WI38 (cell line): ENCODE data around the gene SRCAP.

Experiments used
- H3K4me3 ChIP-seq: 2 replicates; pipeline ENCODE4 v1.5.1; 2011; ENCODE audit warnings: low read depth, mild to moderate bottlenecking, control low read depth, low read length
- TF ChIP-seq, protein P1 (sequence below): IDR thresholded peaks from 2 replicates; pipeline ENCODE4 v1.5.1; 2012; ENCODE audit warnings: low read depth, mild to moderate bottlenecking, control low read depth, low read length

The SRCAP gene

DNA sequence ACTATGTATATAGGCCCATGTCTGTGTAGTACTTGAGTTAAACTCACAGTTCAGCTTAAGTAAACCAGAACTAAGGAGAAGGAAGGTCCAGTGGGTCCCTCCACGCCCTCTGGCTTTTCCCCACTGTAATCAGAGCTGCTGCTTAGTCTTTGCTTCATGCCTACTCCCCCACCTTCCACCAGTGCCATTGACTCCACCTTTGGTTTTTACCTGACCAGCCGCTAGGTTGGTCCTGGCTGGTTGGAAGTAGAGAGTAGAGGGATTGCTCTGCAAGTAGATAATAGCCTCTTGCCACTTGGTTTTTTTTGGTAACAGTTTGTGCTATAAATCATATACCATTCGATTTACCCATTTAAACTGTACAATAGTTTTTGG lies 26.4 kb downstream of the SRCAP start:
- H3K4me3 ChIP-seq = no peak overlapping the region
- TF ChIP-seq, protein P1, sequence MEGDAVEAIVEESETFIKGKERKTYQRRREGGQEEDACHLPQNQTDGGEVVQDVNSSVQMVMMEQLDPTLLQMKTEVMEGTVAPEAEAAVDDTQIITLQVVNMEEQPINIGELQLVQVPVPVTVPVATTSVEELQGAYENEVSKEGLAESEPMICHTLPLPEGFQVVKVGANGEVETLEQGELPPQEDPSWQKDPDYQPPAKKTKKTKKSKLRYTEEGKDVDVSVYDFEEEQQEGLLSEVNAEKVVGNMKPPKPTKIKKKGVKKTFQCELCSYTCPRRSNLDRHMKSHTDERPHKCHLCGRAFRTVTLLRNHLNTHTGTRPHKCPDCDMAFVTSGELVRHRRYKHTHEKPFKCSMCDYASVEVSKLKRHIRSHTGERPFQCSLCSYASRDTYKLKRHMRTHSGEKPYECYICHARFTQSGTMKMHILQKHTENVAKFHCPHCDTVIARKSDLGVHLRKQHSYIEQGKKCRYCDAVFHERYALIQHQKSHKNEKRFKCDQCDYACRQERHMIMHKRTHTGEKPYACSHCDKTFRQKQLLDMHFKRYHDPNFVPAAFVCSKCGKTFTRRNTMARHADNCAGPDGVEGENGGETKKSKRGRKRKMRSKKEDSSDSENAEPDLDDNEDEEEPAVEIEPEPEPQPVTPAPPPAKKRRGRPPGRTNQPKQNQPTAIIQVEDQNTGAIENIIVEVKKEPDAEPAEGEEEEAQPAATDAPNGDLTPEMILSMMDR = no peak

DNA sequence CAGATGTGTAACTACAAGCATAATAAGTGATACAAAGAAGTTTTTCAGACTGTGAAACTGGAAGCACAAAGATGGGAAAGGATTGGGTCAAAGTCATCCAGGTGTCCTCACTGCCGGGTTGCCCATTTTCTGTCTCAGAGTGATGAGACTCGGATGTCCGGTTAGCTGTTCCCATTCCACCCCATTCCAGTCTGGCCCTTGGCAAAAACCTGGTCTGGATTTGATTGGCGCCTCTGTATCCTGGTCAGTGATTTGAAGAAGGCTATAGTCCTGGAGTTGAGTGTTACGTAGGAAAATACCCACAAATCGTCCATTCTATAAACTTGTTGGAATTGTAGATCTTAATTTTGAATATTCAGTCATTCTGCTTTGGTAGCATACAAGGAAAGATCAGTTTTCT lies 29.4 kb downstream of the SRCAP start:
- no peak overlapping the region for H3K4me3 ChIP-seq
- TF ChIP-seq, protein P1 = no peak

DNA sequence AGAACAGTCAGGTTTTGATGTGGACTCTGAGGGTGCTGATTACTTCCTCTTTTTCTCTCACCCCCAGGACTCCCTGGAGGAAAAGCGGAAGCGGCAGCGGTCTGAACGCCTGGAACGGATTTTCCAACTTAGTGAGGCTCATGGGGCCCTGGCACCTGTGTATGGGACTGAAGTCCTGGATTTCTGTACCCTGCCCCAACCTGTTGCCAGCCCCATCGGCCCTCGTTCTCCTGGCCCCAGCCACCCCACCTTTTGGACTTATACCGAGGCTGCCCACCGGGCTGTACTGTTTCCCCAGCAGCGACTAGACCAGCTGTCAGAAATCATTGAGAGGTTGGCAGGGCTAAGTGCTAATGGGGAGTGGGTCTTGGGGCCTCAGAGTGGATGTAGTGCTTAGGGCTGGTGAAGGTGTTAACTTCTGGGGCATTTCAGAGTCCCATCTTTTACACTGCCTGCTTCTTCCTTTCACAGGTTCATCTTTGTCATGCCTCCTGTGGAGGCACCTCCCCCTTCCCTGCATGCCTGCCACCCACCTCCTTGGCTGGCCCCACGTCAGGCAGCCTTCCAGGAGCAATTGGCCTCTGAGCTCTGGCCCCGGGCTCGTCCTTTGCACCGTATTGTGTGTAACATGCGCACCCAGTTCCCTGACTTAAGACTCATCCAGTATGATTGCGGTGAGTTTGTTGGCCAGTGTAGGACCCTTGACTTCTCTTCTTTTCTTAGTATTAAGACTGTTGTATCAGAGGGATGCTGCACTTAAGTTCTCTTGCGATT lies 30.1 kb downstream of the SRCAP start:
- H3K4me3 ChIP-seq = no peak overlapping the region
- TF ChIP-seq, protein P1 = no peak

DNA sequence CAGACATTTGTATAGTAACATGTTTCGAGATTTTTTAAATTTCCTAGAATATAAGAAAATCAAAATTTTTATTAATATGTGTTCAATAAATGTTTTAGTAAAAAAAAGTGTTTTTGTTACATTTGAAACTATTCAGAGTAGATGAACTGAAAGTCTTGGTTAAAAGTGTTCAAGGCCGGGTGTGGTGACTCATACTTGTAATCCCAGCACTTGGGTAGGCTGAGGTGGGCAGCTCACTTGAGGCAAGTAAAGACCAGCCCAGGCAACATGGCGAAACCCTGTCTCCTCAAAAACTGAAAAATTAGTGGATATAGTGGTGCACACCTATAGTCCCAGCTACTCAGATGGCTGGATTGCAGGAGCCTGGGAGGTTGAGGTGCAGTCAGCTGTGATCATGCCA lies 32.4 kb downstream of the SRCAP start:
- TF ChIP-seq, protein P1 = no peak
- no peak overlapping the region for H3K4me3 ChIP-seq

DNA sequence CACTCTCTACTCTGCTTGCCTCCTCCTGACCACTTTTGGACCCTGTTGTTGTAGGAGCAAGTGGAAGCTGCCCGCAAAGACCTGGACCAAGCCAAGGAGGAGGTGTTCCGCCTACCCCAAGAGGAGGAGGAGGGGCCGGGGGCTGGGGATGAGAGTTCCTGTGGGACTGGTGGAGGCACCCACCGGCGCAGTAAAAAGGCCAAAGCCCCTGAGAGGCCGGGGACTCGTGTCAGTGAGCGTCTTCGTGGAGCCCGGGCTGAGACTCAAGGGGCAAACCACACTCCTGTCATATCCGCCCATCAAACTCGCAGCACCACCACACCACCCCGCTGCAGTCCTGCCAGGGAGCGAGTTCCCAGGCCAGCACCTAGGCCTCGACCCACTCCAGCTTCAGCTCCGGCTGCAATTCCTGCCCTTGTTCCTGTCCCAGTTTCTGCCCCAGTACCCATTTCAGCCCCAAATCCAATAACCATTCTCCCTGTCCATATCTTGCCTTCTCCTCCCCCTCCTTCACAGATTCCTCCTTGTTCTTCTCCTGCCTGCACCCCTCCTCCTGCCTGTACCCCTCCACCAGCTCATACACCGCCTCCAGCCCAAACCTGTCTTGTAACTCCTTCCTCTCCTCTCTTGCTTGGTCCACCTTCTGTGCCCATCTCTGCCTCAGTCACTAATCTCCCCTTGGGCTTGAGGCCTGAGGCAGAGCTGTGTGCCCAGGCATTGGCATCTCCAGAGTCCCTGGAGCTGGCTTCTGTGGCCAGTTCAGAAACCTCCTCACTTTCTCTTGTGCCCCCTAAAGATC lies 38.2 kb downstream of the SRCAP start:
- TF ChIP-seq, protein P1 = no peak
- H3K4me3 ChIP-seq = no peak overlapping the region

DNA sequence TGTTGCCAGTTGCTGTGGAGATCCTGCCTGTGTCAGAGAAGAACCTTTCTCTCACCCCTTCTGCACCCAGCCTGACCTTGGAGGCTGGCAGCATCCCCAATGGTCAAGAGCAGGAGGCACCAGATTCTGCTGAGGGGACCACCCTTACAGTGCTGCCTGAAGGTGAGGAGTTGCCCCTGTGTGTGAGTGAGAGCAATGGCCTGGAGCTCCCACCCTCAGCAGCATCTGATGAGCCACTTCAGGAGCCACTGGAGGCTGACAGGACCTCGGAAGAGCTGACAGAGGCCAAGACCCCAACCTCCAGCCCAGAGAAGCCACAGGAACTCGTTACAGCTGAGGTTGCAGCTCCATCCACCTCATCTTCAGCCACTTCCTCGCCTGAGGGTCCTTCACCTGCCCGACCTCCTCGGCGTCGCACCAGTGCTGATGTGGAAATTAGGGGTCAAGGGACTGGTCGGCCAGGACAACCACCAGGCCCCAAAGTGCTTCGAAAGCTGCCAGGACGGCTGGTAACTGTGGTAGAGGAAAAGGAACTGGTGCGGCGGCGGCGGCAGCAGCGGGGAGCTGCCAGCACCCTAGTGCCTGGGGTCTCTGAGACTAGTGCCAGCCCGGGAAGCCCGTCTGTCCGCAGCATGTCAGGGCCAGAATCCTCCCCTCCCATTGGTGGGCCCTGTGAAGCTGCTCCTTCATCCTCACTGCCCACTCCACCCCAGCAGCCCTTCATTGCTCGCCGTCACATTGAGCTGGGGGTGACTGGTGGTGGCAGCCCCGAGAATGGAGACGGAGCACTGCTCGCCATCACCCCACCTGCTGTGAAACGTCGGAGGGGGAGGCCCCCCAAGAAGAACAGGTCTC lies 39.0 kb downstream of the SRCAP start:
- H3K4me3 ChIP-seq = no peak overlapping the region
- TF ChIP-seq, protein P1 = no peak
